Activated naive CD4-positive, alpha-beta T cell treated with Interleukin-2 at 50 U/mL for 16 hours (primary cell): ENCODE data around the gene MCOLN1.
"Not testable (repeated sequence)": the region's sequence is repeated elsewhere in the genome, so short reads cannot be mapped to it uniquely, and the experiment has no call there.

ENCODE experiments used
- DNase-seq: peaks from one replicate; pipeline ENCODE4 v3.0.0-alpha.2; 2020

Gene MCOLN1

GRCh38 chr19:7545300-7545699 is 22.9 kb downstream of the MCOLN1 start:
- DNase-seq: no peak

- DNase-seq: no peak
Measured at GRCh38 chr19:7545904-7546303, 23.5 kb downstream of the MCOLN1 start.

- DNase-seq: no peak
Measured at GRCh38 chr19:7547159-7547558, 24.7 kb downstream of the MCOLN1 start.

- DNase-seq: no peak
Measured at GRCh38 chr19:7549429-7550148, 27.2 kb downstream of the MCOLN1 start.

- no peak for DNase-seq
Measured at GRCh38 chr19:7550169-7550770, 27.8 kb downstream of the MCOLN1 start.

GRCh38 chr19:7550987-7551761 is 28.8 kb downstream of the MCOLN1 start:
- DNase-seq: no peak

- no peak for DNase-seq
Measured at GRCh38 chr19:7552781-7553180, 30.4 kb downstream of the MCOLN1 start.

GRCh38 chr19:7554565-7554964 is 32.1 kb downstream of the MCOLN1 start:
- DNase-seq: no peak

- peak; percentile 6 for DNase-seq
Measured at GRCh38 chr19:7554990-7555864, 32.8 kb downstream of the MCOLN1 start.

- DNase-seq: no peak
Measured at GRCh38 chr19:7556696-7557315, 34.4 kb downstream of the MCOLN1 start.

- no peak for DNase-seq
Measured at GRCh38 chr19:7558667-7559066, 36.2 kb downstream of the MCOLN1 start.

- DNase-seq: no peak
Measured at GRCh38 chr19:7559102-7559501, 36.7 kb downstream of the MCOLN1 start.

- DNase-seq: no peak
Measured at GRCh38 chr19:7560255-7560654, 37.8 kb downstream of the MCOLN1 start.

- no peak for DNase-seq
Measured at GRCh38 chr19:7561325-7561724, 38.9 kb downstream of the MCOLN1 start.

- no peak for DNase-seq
Measured at GRCh38 chr19:7562646-7563393, 40.4 kb downstream of the MCOLN1 start.

- no peak for DNase-seq
Measured at GRCh38 chr19:7564866-7565265, 42.4 kb downstream of the MCOLN1 start.

- no peak for DNase-seq
Measured at GRCh38 chr19:7565332-7565731, 42.9 kb downstream of the MCOLN1 start.

- DNase-seq: no peak
Measured at GRCh38 chr19:7570761-7571160, 48.3 kb downstream of the MCOLN1 start.

- DNase-seq: no peak
Measured at GRCh38 chr19:7575434-7576040, 53.1 kb downstream of the MCOLN1 start.

- not testable (repeated sequence) for DNase-seq
Measured at GRCh38 chr19:7577422-7577821, 55.0 kb downstream of the MCOLN1 start.

- no peak for DNase-seq
Measured at GRCh38 chr19:7578127-7578526, 55.7 kb downstream of the MCOLN1 start.
